ENCODE data around the gene RAB1B.
"Not testable (repeated sequence)": the region's sequence is repeated elsewhere in the genome, so short reads cannot be mapped to it uniquely, and the experiment has no call there.

RAB1B gene

DNA sequence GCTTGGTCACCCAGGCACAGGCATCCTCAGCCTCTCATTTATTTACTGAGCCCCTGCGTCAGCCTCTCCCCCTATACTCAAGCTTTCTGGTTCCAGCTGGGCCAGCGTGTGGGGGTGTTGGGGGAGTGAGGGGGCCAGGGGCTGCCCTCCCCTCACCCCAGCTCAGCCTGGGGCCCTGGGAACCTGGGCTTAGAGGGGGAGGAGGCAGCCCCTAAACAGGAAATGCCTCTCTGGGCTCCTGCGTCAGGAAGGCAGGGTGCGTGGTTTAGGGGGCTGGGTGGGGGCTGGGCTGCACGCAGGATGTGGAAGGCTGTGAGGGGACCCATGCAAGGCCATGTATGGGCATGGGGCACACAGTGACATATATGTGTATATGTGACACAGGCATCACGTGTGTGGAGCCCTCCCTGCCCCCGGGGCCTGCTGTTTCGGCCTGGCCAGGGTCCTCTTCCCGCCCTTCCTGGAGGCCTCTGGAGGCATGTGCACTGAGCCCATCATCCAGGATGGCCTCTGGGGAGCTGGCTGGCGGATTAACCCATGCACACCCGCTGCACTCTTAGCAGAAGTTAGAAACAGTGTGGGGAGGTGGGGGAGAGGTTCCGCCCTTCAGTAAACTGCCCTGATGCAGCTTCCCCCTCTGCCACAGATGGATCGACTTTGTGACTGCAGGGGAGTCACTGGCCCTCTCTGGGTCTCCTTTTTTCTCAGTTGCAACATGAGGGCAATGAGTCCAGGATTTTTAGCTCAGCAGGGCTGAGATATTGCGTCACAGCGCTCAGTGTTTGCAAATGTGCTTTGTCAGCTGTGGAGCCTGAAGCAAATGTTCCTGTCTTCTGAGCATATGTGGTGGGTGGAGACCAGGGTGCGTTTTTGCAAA, 49.5 kb downstream of the RAB1B start:
- DNase-seq (ENCODE audit: low read depth in 2 of 3, low spot score in 1 of 3): no peak

GRCh38 chr11:66318600-66318970, 50.1 kb downstream of the RAB1B start:
- no peak for DNase-seq (ENCODE audit: low read depth in 2 of 3, low spot score in 1 of 3)

GRCh38 chr11:66320289-66320688, 51.9 kb downstream of the RAB1B start:
- not testable (repeated sequence) for DNase-seq (ENCODE audit: low read depth in 2 of 3, low spot score in 1 of 3)

DNA sequence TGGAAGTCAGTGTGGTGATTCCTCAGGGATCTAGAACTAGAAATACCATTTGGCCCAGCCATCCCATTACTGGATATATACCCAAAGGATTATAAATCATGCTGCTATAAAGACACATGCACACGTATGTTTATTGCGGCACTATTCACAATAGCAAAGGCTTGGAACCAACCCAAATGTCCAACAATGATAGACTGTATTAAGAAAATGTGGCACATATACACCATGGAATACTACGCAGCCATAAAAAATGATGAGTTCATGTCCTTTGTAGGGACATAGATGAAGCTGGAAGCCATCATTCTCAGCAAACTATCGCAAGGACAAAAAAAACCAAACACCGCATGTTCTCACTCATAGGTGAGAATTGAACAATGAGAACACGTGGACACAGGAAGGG, 52.3 kb downstream of the RAB1B start:
- not testable (repeated sequence) for DNase-seq (ENCODE audit: low read depth in 2 of 3, low spot score in 1 of 3)

GRCh38 chr11:66321606-66322005, 53.2 kb downstream of the RAB1B start:
- DNase-seq (ENCODE audit: low read depth in 2 of 3, low spot score in 1 of 3): no peak

- no peak for DNase-seq (ENCODE audit: low read depth in 2 of 3, low spot score in 1 of 3)
Observed at GRCh38 chr11:66322732-66323427, 54.4 kb downstream of the RAB1B start.

GRCh38 chr11:66323684-66324083, 55.2 kb downstream of the RAB1B start:
- no peak for DNase-seq (ENCODE audit: low read depth in 2 of 3, low spot score in 1 of 3)

DNA sequence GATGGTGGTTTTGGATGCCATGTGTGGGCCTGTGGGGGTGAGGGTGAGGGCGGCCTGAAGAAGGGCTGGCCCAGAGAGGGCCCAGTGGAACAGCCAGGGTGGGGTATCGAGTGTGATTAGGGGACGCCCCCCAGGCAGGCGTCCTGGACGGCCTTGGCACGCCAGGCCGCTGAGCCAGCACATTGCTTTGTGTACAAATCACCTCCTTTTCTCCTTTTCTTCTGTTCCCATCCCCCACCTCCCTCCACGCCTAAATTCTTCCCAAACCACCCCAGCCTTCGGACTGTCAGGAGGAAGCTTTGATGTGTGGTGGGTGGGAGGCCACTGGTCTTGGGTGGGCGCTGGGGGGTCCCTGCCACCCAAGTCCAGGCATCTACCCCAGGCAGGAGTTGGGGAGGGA, 56.2 kb downstream of the RAB1B start:
- no peak for DNase-seq (ENCODE audit: low read depth in 2 of 3, low spot score in 1 of 3)

GRCh38 chr11:66325263-66325671, 56.8 kb downstream of the RAB1B start:
- DNase-seq (ENCODE audit: low read depth in 2 of 3, low spot score in 1 of 3): no peak

DNA sequence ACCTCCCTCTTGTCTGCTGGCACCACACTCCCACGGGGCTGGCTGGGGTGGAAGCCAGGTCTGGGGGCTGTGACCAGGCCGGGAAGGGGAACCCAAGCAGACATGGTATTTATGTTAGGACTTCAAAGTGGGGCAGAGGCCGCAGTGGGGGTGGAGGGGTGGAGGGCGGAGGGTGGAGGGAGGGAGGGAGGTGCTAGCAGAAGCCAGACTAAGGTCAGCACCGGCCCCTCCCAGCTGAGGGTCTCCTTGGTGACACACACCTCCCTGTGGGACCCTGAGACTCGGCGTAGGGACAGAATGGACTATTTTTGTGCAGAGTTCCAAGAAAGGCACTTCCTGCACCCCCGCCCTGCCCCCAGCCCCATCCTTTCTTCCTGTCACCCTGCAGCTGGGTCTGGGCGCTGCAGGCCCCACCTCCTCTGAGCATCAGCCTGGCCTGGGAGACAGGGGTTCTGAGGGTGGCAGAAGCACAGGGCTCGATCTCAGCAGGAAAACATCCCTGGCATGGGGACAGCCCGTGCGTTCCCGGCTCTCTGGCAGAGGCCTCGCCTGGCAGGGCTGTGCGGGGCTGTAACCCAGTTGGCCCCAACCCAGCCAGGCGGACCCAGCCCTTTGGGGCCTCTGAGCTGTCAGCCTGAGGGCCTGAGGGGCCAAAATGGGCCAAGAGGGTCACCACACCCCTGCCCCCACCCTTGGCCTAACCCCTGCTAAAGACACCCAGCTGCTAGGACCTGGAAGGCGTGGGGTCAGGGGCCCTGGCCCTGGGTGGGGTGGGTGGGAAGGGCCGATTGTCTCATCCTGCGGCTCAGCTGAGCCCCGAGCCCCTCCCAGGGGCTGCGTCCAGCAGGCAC, 58.0 kb downstream of the RAB1B start:
- DNase-seq (ENCODE audit: low read depth in 2 of 3, low spot score in 1 of 3): no peak
